ENCODE measurements around the gene PSMD2.
A peak's percentile ranks its signal among the peaks of the same experiment; 100 is the strongest.

PSMD2 gene

DNA sequence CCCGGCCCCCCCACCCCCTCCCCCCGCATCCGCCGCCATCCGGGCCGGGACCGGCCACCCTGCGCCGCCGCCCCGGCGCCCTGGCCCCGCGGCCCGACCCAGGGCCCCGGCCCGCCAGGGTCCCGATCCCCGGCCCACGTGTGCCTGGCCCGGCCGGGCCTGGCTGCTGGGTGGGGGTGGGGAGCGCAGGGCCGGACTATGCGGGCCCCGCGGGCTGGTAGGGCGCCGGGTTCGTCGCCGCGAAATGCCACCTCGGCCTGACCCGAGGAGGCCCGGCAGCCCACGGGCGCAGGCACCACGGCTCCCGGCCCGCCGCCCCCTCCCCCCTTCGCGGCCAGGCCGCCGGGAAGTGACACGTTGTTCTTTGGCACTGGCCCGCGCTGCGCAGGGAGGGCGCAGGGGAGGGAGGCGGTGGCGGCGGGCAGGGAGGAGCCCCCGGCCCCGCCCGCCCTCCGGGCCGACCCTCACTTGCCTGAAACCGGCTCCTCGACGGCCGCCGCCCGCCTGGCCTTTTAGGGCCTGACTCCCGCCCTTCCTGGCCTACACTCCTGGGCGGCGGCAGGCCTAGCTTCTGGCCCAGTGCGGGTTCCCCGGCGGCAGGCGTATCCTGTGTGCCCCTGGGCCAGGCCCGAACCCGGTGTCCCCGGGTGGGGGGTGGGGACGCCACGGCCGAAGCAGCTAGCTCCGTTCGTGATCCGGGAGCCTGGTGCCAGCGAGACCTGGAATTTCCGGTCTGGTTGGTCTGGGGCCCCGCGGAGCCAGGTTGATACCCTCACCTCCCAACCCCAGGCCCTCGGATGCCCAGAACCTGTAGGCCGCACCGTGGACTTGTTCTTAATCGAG, 15.9 kb downstream of the PSMD2 start:
- TF ChIP-seq, protein P1, sequence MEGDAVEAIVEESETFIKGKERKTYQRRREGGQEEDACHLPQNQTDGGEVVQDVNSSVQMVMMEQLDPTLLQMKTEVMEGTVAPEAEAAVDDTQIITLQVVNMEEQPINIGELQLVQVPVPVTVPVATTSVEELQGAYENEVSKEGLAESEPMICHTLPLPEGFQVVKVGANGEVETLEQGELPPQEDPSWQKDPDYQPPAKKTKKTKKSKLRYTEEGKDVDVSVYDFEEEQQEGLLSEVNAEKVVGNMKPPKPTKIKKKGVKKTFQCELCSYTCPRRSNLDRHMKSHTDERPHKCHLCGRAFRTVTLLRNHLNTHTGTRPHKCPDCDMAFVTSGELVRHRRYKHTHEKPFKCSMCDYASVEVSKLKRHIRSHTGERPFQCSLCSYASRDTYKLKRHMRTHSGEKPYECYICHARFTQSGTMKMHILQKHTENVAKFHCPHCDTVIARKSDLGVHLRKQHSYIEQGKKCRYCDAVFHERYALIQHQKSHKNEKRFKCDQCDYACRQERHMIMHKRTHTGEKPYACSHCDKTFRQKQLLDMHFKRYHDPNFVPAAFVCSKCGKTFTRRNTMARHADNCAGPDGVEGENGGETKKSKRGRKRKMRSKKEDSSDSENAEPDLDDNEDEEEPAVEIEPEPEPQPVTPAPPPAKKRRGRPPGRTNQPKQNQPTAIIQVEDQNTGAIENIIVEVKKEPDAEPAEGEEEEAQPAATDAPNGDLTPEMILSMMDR (conservative IDR thresholded peaks at IDR 0.05) = no peak
- H3K27ac ChIP-seq = peak overlapping the region; percentile 93

DNA sequence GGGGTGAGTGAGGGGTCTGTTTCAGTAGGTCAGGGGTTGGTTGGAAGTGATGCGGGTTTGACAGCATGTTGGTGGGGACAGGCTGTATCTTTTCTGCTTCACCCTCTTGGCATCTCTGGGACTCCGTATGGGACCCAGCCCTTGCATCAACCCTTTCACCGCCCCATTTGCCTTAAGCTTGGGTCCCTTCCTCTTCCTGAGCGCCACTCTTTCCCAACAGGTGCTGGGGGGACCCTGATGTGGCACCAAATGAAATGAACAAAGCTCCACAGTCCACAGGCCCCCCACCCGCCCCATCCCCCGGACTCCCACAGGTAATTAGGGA, 16.5 kb downstream of the PSMD2 start:
- peak overlapping the region; percentile 93 for H3K27ac ChIP-seq
- TF ChIP-seq, protein P1 (conservative IDR thresholded peaks at IDR 0.05) = no peak

DNA sequence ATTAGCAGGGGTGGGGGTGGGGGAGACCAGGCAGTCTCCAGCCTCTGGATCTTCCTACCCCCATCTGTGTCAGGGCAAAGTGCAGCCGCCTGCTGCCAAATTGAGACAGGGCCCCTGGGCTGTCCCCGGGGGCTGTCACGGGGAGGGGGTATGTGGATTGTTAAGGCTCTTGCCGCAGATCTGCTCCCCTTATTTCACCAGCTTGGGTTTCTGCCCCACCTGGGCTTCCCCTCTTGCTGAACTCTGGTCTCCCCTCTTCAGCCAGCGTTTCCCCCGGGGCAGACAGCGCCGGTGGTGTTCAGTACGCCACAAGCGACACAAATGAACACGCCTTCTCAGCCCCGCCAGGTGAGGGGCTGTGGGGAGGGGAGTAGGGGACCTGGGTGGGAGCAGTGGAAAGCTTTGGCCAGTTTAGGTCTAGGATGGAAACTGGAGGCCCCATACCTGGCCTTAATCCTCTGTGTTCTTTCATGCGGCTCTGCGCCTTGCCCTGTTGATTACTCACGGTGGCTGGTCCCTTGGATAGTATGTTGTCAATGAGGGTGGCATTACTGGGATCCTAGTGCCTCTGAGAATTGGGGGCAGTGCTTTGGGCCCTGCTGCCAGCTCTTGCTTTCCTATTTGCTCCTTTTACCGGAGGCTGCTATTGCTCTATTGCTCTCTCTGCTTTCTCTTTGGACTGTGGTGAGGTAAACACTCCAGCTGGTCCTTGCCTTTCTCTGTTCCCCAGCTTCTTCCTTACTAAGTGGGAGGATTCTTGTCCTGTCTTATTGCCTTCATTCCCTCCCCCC, 17.0 kb downstream of the PSMD2 start:
- H3K27ac ChIP-seq = peak overlapping the region; percentile 93

DNA sequence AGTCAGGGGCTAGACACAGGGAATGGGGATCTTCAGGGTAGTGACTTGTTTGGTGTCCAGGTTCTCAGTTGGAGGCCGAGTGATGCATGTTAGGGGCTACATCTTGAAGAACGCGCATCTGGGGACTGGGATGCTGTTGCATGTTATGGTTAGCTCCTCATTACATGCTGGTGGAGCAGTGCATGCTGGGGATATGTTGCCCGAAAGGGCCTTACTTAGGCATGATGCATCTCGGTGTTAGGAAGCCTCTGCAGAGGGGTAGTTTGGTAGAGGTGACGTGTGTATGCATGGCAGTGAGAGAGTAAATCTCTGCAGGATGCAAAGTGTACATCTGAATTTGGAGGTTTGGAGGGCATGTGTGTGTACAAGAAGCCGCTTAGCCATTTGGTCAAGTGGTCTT, 17.8 kb downstream of the PSMD2 start:
- H3K27ac ChIP-seq = peak overlapping the region; percentile 93
- TF ChIP-seq, protein P1 (conservative IDR thresholded peaks at IDR 0.05) = no peak

More for the DNA sequence above, 17.0 kb downstream of the PSMD2 start:
- TF ChIP-seq, protein P1 (conservative IDR thresholded peaks at IDR 0.05) = no peak

DNA sequence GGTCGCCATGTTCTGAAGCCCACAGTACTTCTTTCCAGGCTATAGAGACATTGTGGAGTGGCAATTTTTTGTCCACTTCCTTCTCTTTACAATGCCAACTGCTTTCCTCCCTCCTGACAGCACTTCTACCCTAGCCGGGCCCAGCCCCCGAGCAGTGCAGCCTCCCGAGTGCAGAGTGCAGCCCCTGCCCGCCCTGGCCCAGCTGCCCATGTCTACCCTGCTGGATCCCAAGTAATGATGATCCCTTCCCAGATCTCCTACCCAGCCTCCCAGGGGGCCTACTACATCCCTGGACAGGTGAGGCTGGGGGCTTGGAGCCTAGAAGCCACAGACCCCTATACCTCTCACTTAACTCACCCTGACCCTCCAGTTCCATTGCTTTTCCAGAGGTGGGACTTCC, 18.2 kb downstream of the PSMD2 start:
- TF ChIP-seq, protein P1 (conservative IDR thresholded peaks at IDR 0.05) = no peak
- peak overlapping the region; percentile 93; the same call in 1 of the 2 replicates for H3K27ac ChIP-seq

DNA sequence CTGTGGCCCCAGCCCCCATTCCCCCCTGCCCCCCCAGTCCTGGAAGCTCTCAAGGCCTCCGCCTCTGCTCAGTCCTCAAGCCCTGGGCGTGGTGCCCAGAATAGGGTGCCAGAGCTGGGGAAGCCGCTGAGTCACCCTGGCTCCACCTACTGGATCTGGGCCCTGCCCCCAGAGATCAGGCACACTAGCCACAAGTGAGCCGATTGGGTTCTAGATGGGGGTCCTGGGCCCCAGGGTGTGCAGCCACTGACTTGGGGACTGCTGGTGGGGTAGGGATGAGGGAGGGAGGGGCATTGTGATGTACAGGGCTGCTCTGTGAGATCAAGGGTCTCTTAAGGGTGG, 21.0 kb downstream of the PSMD2 start:
- TF ChIP-seq, protein P1 (conservative IDR thresholded peaks at IDR 0.05) = no peak
- H3K27ac ChIP-seq = peak overlapping the region; percentile 50; the same call in 1 of the 2 replicates

DNA sequence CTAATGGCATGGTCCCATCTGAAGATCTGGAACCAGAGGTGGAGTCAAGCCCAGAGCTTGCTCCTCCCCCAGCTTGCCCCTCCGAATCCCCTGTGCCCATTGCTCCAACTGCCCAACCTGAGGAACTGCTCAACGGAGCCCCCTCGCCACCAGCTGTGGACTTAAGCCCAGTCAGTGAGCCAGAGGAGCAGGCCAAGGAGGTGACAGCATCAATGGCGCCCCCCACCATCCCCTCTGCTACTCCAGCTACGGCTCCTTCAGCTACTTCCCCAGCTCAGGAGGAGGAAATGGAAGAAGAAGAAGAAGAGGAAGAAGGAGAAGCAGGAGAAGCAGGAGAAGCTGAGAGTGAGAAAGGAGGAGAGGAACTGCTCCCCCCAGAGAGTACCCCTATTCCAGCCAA, 22.6 kb downstream of the PSMD2 start:
- TF ChIP-seq, protein P1 (conservative IDR thresholded peaks at IDR 0.05) = no peak
- no peak overlapping the region for H3K27ac ChIP-seq

All from VCaP (cell line).